GOT3 (cell line): ENCODE results near the gene ITIH1.

Experiments used
- DNase-seq: peaks from one replicate; lab custom pipeline; 2025; ENCODE audit warnings: mixed read lengths; lab: John Stamatoyannopoulos, UW

ITIH1 gene

DNA sequence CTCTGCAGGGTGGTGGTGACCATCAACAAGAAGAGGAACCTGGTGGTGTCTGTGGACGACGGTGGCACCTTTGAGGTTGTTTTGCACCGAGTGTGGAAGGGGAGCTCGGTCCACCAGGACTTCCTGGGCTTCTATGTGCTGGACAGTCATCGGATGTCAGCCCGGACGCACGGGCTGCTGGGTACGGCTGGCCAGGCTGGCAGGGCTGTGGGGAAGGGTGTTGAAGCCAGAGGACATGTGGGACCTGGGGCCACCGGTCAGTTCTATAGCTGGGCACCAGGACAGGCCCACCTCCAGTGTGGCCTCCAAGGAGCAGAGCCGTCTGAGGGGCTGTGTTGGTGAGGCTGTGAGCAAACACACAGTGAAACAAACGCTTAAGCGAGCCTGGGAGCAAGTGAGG is 13.3 kb downstream of the ITIH1 start:
- no peak for DNase-seq

DNA sequence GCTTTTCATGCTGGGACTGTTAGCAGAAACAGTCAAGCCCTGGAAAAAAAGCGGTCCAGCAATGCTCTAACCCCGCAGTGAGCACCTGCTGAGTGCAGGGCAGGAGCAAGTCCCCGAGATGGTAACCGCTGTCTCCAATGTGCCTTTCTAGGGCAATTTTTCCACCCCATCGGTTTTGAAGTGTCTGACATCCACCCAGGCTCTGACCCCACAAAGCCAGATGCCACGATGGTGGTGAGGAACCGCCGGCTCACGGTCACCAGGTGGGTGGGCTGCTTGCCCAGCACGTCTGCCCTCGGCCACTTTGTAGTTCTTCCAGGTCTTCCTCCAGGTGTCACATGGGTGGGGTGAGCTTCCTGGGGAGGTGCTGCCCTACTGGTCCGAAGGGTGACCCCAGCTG is 14.0 kb downstream of the ITIH1 start:
- DNase-seq: no peak

DNA sequence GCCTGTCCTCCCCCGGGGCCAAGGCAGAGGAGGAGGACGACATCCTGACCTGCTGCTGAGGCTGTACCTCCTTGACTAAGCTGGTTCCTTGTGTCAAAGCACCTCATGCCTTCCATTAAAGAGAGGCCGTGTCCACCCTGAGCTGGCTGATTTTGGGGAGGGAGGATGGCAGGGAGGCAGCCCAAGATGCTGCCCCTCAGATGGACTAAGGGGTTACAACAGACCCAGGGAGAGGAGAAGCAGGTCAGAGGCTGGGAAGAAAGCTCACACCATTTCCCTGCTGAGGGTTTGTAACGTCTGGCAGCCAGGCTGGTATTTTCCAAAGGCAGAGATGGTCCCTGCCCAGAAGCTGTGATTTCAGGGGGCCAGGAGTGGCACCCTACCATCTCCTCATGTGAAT is 14.5 kb downstream of the ITIH1 start:
- no peak for DNase-seq

DNA sequence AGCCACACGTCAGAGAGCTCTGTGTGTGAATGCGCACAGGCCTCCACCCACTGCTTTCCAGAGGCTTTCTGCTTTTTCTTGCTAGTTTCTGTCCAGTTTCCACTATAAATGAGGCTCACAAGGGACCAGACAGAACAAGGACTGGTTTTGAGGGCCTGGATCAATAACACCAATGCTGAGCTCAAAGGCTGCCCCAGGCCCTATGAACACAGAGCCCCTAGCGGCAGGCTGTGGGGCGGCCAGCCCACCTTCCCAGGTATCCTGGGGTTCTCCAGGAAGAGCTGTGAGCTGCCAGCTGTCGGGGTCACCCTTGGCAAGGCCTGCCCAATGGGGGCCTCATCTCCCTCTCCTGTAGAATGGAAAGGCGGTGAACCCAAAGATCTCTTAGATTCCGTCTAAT is 15.0 kb downstream of the ITIH1 start:
- DNase-seq: no peak

DNA sequence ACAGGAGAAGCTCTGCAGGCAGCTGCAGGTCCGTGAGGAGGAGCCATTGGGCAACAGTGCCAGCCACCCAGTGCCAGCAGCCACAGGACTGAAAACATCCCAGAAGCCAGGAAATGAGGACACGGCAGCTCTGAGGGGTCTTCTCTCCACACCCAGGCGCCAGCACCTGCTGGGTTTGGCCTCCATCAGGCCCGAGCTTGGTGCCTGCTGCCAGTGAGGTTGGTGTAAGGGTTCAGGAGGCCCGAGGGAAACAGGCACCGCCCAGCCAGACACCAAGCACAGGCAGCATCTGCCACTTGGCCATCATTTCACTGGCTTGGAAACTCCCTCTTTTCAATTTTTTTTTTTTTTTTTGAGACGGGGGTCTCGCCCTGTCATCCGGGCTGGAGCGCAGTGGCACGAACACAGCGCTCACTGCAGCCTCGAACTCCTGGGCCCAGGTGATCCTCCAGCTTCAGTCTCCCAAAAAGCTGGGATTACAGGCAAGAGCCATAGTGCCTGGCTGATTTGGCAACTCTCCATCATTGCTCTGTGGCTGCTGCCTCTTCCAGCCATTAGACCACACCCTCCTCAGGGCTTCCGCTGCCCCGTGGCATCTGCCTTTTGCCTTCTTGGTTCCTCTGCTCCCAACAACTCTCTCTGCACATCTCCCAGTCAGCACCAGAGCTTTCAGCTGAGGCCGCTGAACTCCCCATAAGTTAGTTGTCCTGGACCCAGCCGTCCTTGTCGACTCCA is 15.7 kb downstream of the ITIH1 start:
- DNase-seq: no peak

DNA sequence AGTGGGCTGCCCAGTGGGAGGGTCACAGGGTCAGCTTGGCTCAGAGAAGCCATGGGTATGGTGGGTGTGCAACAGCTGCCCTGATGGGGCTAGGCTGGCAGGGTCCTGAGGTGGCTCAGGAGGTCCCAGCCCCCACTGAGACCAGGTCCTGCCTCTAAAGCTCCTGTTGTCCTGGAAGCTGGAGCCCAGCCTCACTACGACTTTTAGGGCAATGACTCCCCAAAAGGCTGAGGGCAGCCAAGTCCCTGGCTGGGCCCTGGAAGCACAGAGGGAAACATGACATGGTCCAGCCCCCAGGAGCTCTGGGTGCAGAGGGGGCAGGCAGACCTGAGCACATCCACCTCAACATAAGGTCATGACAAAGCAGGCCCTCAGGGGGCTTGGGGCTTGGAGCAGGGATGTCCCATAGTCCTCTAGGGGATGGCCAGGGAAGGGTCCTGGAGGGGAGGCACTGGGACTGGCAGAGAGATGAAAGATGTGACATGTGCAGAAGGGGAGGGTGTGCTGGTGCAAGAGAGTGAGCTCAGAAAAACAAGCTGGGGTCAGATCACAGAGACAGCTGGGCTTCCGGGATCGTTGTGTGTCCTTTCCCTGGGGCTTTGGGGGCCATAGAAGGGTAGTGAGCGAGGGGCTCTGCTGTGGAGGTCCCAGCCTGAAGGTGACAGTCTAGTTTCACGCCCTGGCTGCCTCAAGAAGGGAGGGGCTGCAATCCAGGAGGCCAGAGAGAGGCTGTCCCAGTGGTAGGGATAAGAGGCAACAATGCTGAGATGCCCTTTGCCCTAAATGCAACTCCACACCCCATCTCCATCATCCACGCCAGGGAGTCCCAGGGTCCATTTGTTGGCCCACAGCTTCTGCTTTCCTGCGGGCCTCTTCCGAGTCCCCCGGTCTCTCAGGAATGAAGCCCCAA is 16.6 kb downstream of the ITIH1 start:
- DNase-seq: no peak

DNA sequence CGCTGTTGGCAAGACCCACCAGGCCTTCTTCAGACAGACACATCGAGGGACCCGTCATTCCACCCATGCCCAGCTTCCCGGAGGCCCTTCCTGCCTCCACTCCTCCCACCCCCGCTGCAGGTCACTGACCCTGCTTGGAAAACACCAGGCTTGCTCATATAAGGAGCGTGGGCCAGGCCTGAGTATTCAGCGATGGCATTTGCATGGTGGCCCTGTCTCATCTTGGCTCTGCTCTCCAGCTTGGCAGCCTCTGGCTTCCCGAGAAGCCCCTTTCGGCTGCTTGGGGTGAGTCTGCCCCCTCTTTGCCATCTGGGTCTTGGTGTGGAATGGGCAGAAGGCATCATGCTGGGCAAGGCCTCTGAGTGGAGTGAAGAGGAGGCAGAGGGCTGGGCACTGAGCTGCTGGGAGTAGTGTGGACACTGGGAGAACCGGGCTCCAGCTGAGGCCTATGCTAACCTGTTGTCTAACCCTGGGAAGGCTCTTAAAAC is 17.3 kb downstream of the ITIH1 start, which contains the start of gene ITIH3:
Gene ITIH3, plus strand, starts transcription at position 185 of the 488 bp plus-strand sequence. Its CDS starts 8 bp downstream, at position 193.
- DNase-seq: no peak

DNA sequence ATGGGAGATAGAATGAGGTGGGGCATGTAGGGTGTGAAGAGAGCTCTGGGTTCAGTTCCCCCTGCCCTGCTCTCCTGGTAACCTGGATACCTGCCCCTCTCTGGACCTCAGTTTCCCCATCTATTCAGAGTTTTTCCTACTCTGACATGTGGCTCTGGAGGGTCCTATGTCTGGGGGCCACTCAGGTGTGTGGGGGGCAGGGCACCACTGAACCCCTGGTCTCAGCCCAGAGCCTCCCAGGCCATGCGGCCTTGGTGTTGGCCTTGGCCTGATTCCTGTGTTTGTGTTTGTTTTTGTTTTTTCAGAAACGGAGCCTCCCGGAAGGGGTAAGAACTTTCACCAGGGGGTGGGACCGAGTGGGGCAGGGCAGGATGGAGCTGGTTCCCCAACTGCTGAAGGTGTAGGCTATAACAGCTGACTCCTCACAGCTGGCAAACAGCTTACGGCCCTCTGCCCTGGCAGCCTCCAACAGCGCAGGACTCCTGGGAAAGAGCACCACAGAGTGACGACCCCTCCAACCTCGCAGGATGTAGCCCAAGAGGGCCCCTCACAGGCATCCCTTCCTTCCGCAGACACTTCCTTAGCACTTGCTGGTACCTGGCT is 18.0 kb downstream of the ITIH1 start:
- no peak for DNase-seq

DNA sequence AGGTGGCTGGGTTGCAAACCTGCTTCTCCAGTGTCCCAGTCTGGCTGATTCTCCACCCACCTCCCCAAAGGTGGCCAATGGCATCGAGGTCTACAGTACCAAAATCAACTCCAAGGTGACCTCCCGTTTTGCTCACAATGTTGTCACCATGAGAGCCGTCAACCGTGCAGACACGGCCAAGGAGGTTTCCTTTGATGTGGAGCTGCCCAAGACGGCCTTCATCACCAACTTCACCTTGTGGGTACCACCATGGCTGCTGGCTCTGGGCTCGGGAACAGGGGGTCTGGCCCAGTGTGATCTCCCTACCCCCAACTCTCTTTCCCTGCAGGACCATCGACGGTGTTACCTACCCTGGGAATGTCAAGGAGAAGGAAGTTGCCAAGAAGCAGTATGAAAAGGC is 19.0 kb downstream of the ITIH1 start:
- DNase-seq: no peak

DNA sequence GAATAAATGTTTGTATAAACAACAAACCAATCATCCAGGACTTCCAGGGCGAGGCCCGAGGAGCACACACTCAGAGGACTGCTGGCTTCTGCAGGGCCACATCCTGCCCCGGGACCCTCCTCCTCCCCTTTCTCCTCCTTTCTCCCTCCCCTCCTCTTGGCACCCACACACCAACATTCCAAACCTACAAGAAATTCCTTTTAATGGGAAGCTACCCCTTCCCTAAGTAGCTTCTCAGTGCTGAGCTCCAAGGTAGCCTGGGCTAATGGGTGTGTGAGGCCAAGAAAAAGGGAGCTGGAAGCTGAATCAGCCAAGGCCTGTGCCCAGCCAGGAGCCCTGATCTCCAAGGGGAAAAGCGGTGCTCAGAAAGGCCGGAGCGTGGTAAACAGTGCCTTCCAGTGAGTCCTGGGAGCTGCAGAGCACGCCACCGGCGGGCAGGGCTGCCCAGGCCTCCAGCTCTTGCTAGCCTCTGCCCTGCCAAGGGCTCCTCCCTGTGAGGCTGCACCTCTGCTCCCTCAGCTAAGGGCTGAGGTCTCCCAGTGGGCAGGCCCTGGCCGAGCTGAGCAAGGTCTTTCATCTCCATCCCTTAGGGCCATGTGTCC is 21.1 kb downstream of the ITIH1 start:
- no peak for DNase-seq

DNA sequence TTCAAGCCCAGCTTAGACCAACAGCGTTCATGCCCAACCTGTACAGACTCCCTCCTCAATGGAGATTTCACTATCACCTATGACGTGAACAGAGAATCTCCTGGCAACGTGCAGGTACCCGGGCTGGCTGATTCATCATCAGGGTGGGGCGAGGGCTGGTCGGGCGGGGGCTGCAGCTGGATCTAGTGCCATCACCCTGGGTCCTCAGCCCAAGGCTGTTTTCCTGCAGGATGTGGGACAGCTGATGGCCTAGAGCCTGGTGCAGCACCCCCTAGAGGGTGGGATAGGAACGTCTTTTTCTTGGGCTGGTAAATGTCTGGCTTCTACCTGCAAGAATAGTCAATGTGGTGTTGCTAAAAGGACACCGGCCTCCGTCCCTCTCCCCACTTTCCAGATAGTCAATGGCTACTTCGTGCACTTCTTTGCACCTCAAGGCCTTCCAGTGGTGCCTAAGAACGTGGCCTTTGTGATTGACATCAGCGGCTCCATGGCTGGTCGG is 21.6 kb downstream of the ITIH1 start:
- DNase-seq: no peak

DNA sequence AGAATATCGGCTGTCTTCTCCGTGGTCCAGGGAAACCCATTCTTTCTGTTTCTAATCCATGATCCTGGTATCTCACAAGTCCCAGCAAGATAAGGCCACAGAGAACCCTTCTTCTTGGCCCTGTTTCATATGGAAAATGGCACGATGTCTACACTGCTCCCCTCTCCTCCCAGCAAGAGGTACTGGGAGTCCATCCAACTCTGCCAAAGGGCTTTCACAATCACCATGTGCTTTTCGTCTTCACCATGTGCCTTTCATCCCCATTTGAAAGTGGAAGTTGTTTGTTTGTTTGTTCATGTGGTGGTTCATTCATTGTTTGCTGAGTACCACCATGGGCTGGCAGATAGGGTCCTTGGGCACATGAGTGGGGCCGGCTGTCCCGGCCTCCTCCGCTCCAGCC is 22.7 kb downstream of the ITIH1 start:
- no peak for DNase-seq

DNA sequence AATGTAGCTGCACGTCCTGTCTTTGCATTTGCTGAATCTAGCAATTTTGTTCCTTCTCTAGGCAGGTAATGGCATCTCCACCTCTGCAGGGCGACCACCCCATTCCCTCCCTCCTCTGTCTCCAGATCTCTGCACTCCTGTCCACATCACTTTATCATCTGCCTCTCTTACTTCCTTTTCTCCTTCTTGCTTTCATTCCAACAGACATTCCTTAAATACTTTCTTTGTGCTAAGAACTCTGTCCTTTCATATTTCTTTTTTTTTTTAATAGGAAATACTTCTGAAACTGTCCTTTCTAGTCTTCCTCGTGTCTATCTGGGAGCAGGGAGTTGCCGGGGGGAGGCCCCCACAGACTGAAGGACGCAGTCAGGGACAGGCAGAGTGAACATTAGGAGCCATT is 24.4 kb downstream of the ITIH1 start:
- DNase-seq: no peak

DNA sequence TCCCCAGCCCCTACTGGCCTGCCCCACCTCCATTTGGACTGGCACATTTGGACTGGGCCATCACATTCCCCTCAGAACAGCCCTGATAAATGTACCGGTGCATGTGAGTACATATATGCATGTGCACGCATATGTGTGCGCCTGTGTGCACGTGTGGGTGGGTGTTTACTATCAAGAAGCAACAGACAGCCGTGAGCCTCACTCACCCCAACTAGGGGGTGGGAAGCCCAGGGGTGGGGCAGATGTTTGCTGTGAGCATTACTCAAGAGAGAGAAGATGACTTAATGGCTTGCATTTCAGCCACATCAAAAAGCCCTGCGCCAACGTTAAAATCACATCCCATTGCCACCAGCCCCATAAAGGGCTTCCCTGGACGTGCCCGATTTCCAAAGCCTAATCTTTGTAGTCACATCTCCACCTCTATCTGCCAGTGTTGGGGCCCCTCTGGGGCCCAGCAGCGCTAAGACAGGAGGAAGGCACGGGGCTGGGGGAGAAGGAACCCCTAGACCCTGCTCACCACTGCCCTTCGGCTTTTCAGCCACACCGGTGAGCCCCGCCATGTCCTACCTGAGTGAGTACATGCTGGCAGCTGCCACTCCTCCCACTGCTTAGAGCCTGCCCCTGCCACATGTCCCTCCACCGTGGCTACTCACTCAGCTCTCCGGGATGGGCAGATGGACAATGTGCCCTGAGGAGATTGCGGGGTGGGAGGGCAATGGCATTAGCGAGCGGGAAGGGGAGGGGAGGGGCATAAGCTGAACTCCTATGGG is 28.1 kb downstream of the ITIH1 start:
- DNase-seq: no peak

DNA sequence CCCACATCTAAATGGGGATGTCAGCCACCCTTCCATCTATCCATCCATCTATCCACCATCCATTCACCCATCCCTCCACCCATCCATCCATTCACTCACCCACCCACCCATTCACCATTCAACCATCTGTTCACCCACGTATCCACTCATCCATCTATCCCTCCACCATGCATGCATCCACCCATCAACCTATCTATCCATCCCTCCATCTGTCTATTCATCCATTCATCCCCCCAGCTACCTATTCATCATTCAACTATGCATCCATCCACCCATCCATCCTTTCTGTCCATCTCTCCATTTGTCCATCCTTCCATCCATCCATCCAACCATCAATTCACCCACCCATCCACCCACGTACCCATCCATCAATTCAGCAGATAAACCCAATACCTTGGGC is 31.8 kb downstream of the ITIH1 start:
- no peak for DNase-seq

DNA sequence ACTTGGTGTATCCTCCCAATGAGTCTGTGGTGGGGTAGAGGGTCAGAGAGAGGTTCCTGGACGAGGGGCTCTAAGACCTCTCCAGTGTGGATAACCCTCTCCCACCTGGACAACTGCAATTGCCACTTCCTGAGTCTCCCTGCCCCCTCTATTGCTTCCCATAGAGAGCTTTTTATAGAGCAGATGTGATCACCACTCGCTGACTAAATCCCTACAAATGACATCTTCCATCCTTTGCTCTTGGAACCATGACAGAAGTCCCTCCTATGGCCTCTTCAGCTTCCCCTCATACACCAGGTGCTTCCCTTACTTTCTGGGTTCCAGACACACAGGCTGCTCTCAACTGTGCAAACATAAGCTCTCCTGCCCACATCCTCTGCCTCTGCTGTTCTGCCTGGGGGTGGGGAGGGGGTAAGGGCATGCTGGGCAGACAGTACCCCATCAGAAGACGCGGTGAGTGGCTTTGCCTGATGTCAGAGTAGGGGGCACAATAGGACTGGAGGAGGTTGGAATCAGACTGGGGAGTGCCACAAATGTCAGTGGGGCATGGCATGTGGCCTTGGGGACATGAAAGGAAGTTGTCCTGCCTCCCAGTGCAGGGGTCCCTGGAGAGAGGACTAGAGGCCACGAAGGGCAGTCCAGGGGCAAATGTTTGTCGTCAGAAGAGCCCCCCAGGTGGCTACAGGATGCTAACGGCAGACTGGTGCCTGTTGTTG is 32.4 kb downstream of the ITIH1 start:
- DNase-seq: no peak

DNA sequence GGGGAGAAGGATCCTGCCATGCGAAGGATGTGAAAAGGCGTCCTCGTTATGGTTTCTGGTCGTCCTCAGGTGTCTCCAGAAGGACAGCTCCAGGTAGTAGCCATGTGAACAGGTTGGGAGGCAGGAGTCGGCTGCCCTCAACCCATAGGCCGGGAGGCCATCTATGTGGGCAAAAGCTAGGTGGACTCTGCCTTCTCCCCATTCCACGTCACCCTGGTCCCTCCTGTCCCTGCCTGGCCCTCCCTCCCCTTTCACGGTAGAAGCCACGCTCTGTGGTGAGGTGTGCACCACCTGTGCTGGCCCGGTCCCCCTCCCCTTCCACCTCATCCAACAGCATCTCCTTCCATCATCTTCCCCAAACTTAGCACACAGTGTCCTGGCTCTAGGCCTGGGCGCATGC is 33.5 kb downstream of the ITIH1 start:
- DNase-seq: no peak

DNA sequence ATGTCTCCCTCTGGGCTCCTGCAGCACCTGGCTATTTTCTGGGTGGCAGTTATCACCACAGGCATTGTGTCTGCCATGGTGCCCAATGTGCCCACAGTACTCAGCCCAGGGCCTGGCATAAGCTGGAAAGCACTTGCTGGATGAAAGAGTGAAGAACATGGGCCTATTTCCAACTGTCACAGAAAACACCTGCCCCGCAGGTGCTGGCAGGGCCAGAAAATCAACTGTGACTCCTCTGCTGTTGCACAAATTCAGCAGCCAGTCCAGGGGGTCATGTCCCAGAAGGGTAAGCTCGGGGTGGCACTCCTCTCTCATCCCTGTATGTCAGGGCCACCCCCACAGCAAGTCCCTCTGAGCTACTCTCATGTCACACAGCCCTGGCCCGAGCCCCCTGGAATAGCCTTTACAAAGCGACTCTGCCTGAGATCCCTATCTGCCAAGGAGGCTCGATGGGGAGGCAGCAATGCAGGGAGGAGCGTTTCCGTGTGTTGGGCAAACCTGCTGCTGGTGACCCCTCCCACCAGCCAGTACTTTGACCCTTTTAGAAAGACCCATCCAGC is 34.1 kb downstream of the ITIH1 start:
- DNase-seq: no peak

DNA sequence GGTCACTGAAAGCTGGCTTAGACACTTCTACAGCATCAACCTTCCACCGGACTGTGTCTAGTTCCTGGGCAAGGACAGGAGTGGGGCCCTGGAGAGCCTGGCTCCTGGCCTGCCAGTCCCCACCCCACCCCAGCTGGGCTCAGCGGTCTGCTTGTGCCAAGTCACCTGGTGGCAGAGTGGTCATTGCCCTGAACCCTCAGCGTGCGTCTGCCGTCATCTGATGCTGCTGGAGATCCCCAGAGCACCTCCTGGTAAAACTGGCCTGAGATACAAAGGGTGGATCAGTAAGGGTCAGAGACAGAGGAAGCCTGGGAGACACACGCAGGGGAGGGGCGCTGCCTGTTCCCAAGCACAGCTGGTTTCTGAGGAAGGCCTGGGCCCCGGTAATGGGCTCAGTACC is 36.4 kb downstream of the ITIH1 start:
- DNase-seq: no peak

DNA sequence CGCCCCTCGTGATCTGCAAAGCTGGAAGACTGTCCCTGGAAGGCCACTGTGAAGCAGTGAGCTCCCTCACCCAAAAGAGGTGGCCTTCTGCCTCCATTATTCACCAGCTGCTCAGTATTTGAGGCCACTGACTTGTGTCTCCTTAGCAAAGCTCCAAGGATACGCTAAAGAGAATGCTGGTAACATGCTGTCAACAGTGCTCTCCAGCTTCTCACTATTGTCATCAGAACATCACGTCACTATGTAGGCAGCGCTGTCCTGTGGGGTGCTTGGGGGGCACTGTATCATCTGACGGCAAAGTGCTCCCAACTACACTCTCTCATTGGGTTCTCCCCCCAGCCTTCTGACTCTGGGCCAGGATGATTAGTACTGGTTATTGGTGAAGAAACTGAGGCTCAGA is 38.8 kb downstream of the ITIH1 start:
- DNase-seq: no peak
